Mesendoderm (in vitro differentiated cells): Measurements from ENCODE around the gene CPXM1.

Experiments
- DNase-seq: peaks from one replicate; pipeline ENCODE4 v3.0.0; 2013
- H2AK5ac ChIP-seq: 2 replicates; pipeline ENCODE4 v1.6.1; 2013; ENCODE audit warnings: low read length, inconsistent platforms
- H2BK120ac ChIP-seq: 2 replicates; pipeline ENCODE4 v1.6.1; 2013; ENCODE audit warnings: low read depth, mild to moderate bottlenecking, low read length, moderate library complexity, mixed read lengths
- H2BK15ac ChIP-seq: replicated peaks from 2 replicates; pipeline ENCODE4 v1.6.1; 2013; ENCODE audit warnings: low read depth, mild to moderate bottlenecking, moderate library complexity
- H2BK5ac ChIP-seq: 2 replicates; pipeline ENCODE4 v1.6.1; 2013; ENCODE audit warnings: low read length, inconsistent platforms
- H3K18ac ChIP-seq: 2 replicates; pipeline ENCODE4 v1.6.1; 2013; ENCODE audit warnings: mild to moderate bottlenecking, low read length, mixed read lengths
- H3K23ac ChIP-seq: one replicate; pipeline ENCODE4 v1.6.1; 2013; ENCODE audit warnings: low read length
- H3K27ac ChIP-seq: 2 replicates; pipeline ENCODE4 v1.5.1; 2013; ENCODE audit warnings: low read depth, mild to moderate bottlenecking, inconsistent platforms, low read length, moderate library complexity
- H3K27me3 ChIP-seq: 2 replicates; pipeline ENCODE4 v1.6.1; 2013; ENCODE audit warnings: low read length, control low read depth, mild to moderate bottlenecking, inconsistent platforms; ENCODE audit not compliant: insufficient read depth, poor library complexity
- H3K36me3 ChIP-seq: 2 replicates; pipeline ENCODE4 v1.6.1; 2013; ENCODE audit warnings: low read length, inconsistent platforms; ENCODE audit not compliant: control insufficient read depth, insufficient read depth
- H3K4ac ChIP-seq: one replicate; pipeline ENCODE4 v1.6.1; 2013; ENCODE audit warnings: low read depth, mild to moderate bottlenecking, low read length, moderate library complexity
- H3K4me1 ChIP-seq: 2 replicates; pipeline ENCODE4 v1.6.1; 2013; ENCODE audit warnings: low read depth, low read length, inconsistent platforms; ENCODE audit not compliant: control insufficient read depth
- H3K4me2 ChIP-seq: 2 replicates; pipeline ENCODE4 v1.6.1; 2013; ENCODE audit warnings: low read length
- H3K4me3 ChIP-seq: 2 replicates; pipeline ENCODE4 v1.5.1; 2013; ENCODE audit warnings: mild to moderate bottlenecking, low read length
- H3K56ac ChIP-seq: one replicate; pipeline ENCODE4 v1.6.1; 2013; ENCODE audit warnings: low read length
- H3K79me1 ChIP-seq: 2 replicates; pipeline ENCODE4 v1.6.1; 2013; ENCODE audit warnings: low read length, inconsistent platforms
- H3K79me2 ChIP-seq: 2 replicates; pipeline ENCODE4 v1.6.1; 2013; ENCODE audit warnings: mild to moderate bottlenecking, low read length; ENCODE audit not compliant: control insufficient read depth, insufficient read depth
- H3K9ac ChIP-seq: 2 replicates; pipeline ENCODE4 v1.6.1; 2013; ENCODE audit warnings: low read length, inconsistent platforms
- H4K5ac ChIP-seq: one replicate; pipeline ENCODE4 v1.6.1; 2013; ENCODE audit warnings: low read length
- H4K8ac ChIP-seq: one replicate; pipeline ENCODE4 v1.6.1; 2013; ENCODE audit warnings: low read depth, mild to moderate bottlenecking, control low read depth, low read length, moderate library complexity
- WGBS: extraction: QIAGEN DNeasy Blood & Tissue Kit; methylation state at CpG from one replicate; pipeline ENCODE4 v1.1.7; 2013; ENCODE audit warnings: low lambda C conversion rate, missing lambda C conversion rate; ENCODE audit not compliant: insufficient coverage; ENCODE audit errors: extremely low coverage; 5-methylcytosine and 5-hydroxymethylcytosine counted together

The CPXM1 gene

GRCh38 chr20:2756056-2756611 is 44.3 kb downstream of the CPXM1 start:
- H3K36me3 ChIP-seq = no peaks in the 10 kb centered on the region
- H4K5ac ChIP-seq = no peak overlapping the region
- H3K4me3 ChIP-seq = no peak overlapping the region
- no peak overlapping the region for H2AK5ac ChIP-seq
- H3K4ac ChIP-seq = no peak overlapping the region
- H3K79me1 ChIP-seq = no peaks in the 10 kb centered on the region
- H3K4me2 ChIP-seq = no peak overlapping the region
- no peak overlapping the region for H2BK5ac ChIP-seq
- no peak overlapping the region for H3K23ac ChIP-seq
- H3K4me1 ChIP-seq = no peaks in the 10 kb centered on the region
- WGBS = no CpG with 5 or more reads among the region's 5 CpGs
- no peak overlapping the region for H3K9ac ChIP-seq
- no peak overlapping the region for H2BK120ac ChIP-seq
- no peak overlapping the region for H3K18ac ChIP-seq
- H3K79me2 ChIP-seq = no peaks in the 10 kb centered on the region
- no peak overlapping the region for H4K8ac ChIP-seq
- H3K56ac ChIP-seq = peak overlapping the region; percentile 43
- no peak overlapping the region for H3K27ac ChIP-seq
- peak; percentile 72 for DNase-seq
- peaks cover 15% of the 10 kb centered on the region for H3K27me3 ChIP-seq
- H2BK15ac ChIP-seq = no peak overlapping the region

GRCh38 chr20:2755451-2756055 is 44.9 kb downstream of the CPXM1 start:
- WGBS = no CpG with 5 or more reads among the region's 18 CpGs
- Histone ChIP-seq H3K36me3 (no peaks in the 10 kb centered on the region), H4K8ac (no peak overlapping the region), H2BK120ac (no peak overlapping the region), H3K79me1 (no peaks in the 10 kb centered on the region), H3K56ac (no peak overlapping the region), H3K4ac (no peak overlapping the region), H3K23ac (no peak overlapping the region), H2BK5ac (no peak overlapping the region), H3K4me1 (no peaks in the 10 kb centered on the region), H3K9ac (no peak overlapping the region), H3K18ac (no peak overlapping the region), H3K79me2 (no peaks in the 10 kb centered on the region), H2AK5ac (no peak overlapping the region), H3K27ac (no peak overlapping the region), H2BK15ac (no peak overlapping the region), H3K27me3 (peaks cover 20% of the 10 kb centered on the region), H3K4me3 (no peak overlapping the region), H4K5ac (no peak overlapping the region), H3K4me2 (no peak overlapping the region)
- no peak for DNase-seq

- Histone ChIP-seq H3K27ac (no peak overlapping the region), H3K4me2 (no peak overlapping the region), H3K4me1 (no peaks in the 10 kb centered on the region), H3K4ac (no peak overlapping the region), H3K27me3 (peaks cover 32% of the 10 kb centered on the region), H3K36me3 (no peaks in the 10 kb centered on the region), H3K79me1 (no peaks in the 10 kb centered on the region), H2AK5ac (no peak overlapping the region), H2BK5ac (no peak overlapping the region), H4K8ac (no peak overlapping the region), H4K5ac (no peak overlapping the region), H3K56ac (no peak overlapping the region), H3K18ac (no peak overlapping the region), H3K4me3 (no peak overlapping the region), H3K23ac (no peak overlapping the region), H3K9ac (no peak overlapping the region), H2BK120ac (no peak overlapping the region), H2BK15ac (no peak overlapping the region), H3K79me2 (no peaks in the 10 kb centered on the region)
- DNase-seq = no peak
- WGBS = no CpG with 5 or more reads among the region's 2 CpGs
Measured at GRCh38 chr20:2754424-2754823, 46.0 kb downstream of the CPXM1 start.

- H3K79me2 ChIP-seq = no peaks in the 10 kb centered on the region
- H3K36me3 ChIP-seq = no peaks in the 10 kb centered on the region
- no peak overlapping the region for H3K4me3 ChIP-seq
- WGBS = no CpG with 5 or more reads among the region's 6 CpGs
- H3K79me1 ChIP-seq = no peaks in the 10 kb centered on the region
- H3K56ac ChIP-seq = no peak overlapping the region
- no peak overlapping the region for H2BK15ac ChIP-seq
- no peak overlapping the region for H4K8ac ChIP-seq
- no peak overlapping the region for H2BK5ac ChIP-seq
- H3K4ac ChIP-seq = no peak overlapping the region
- no peak overlapping the region for H3K23ac ChIP-seq
- no peak overlapping the region for H4K5ac ChIP-seq
- no peak overlapping the region for H3K27ac ChIP-seq
- H3K4me2 ChIP-seq = no peak overlapping the region
- H2AK5ac ChIP-seq = no peak overlapping the region
- no peak overlapping the region for H3K9ac ChIP-seq
- no peak overlapping the region for H3K18ac ChIP-seq
- DNase-seq = no peak
- H3K4me1 ChIP-seq = no peaks in the 10 kb centered on the region
- H3K27me3 ChIP-seq = peaks cover 40% of the 10 kb centered on the region
- H2BK120ac ChIP-seq = no peak overlapping the region
Measured at GRCh38 chr20:2753461-2754040, 46.9 kb downstream of the CPXM1 start.

GRCh38 chr20:2752567-2753460 is 47.6 kb downstream of the CPXM1 start:
- Histone ChIP-seq H3K4me1 (no peaks in the 10 kb centered on the region), H3K4me3 (no peak overlapping the region), H3K23ac (no peak overlapping the region), H3K79me1 (no peaks in the 10 kb centered on the region), H2BK5ac (no peak overlapping the region), H3K56ac (peak overlapping the region; percentile 5), H3K27ac (no peak overlapping the region), H3K4me2 (peak overlapping the region; percentile 37), H3K27me3 (peaks cover 46% of the 10 kb centered on the region), H3K36me3 (no peaks in the 10 kb centered on the region), H3K4ac (no peak overlapping the region), H4K5ac (no peak overlapping the region), H3K79me2 (no peaks in the 10 kb centered on the region), H3K9ac (no peak overlapping the region), H2BK120ac (no peak overlapping the region), H3K18ac (no peak overlapping the region), H4K8ac (no peak overlapping the region), H2BK15ac (no peak overlapping the region), H2AK5ac (no peak overlapping the region)
- WGBS = no CpG with 5 or more reads among the region's 47 CpGs
- peak; percentile 71 for DNase-seq
